ENCODE data around the gene ABCC6.

The ABCC6 gene

GRCh38 chr16:16133943-16134604 is 89.2 kb downstream of the ABCC6 start:
- peaks cover 17 to 83% of the 10 kb centered on the region in 2 experiments; a peak in 2 of 3 replicates for H3K36me3 ChIP-seq (ENCODE audit: control insufficient read depth in 2 of 2, insufficient read depth in 1 of 2, low read length in 2 of 2)
- H3K4me3 ChIP-seq (ENCODE audit: low read depth, low read length), result no peak overlapping the region
- ChIA-PET POLR2A (no interaction called here), CTCF (no interaction called here)
- H3K27ac ChIP-seq (ENCODE audit: extremely low read depth, low read depth, low read length), result no peak overlapping the region
- no peak for TF ChIP-seq ZNF423 (tag by site-specific recombination; IDR thresholded peaks at IDR 0.05)
- no peak for TF ChIP-seq ZNF664 (tag by site-specific recombination; IDR thresholded peaks at IDR 0.05)
- TF ChIP-seq ZSCAN16 (tag by site-specific recombination; IDR thresholded peaks at IDR 0.05), result no peak
- TF ChIP-seq ZNF501 (tag by site-specific recombination; IDR thresholded peaks at IDR 0.05), result no peak
- no peak for TF ChIP-seq ZNF138 (tag by site-specific recombination; IDR thresholded peaks at IDR 0.05; ENCODE audit: borderline replicate concordance)
- TF ChIP-seq ZNF658 (tag by site-specific recombination; IDR thresholded peaks at IDR 0.05), result no peak
- TF ChIP-seq ZNF548 (tag by site-specific recombination; IDR thresholded peaks at IDR 0.05), result no peak
- TF ChIP-seq ZNF426 (tag by site-specific recombination; IDR thresholded peaks at IDR 0.05), result no peak
- TF ChIP-seq ZNF274 (IDR thresholded peaks at IDR 0.05; ENCODE audit: low read length), result no peak
- TF ChIP-seq ZNF274 (tag by site-specific recombination; IDR thresholded peaks at IDR 0.05; ENCODE audit: borderline replicate concordance), result no peak
- no peak for TF ChIP-seq OVOL3 (tag by site-specific recombination; IDR thresholded peaks at IDR 0.05)
- TF ChIP-seq HOXC10 (CRISPR knock-in tag; IDR thresholded peaks at IDR 0.05), result no peak
- no peak for TF ChIP-seq ZNF571 (tag by site-specific recombination; IDR thresholded peaks at IDR 0.05)
- no peak for TF ChIP-seq FEZF1 (tag by site-specific recombination; IDR thresholded peaks at IDR 0.05)
- no peak for TF ChIP-seq PRDM6 (tag by site-specific recombination; IDR thresholded peaks at IDR 0.05)
- no peak for TF ChIP-seq ZNF140 (tag by site-specific recombination; IDR thresholded peaks at IDR 0.05)
- no peaks in the 10 kb centered on the region for H3K4me1 ChIP-seq (ENCODE audit: control insufficient read depth, insufficient read depth, low read length)
- H3K9me3 ChIP-seq (ENCODE audit: control insufficient read depth, insufficient read depth, low read depth, low read length), result no peaks in the 10 kb centered on the region

GRCh38 chr16:16131659-16132058 is 91.6 kb downstream of the ABCC6 start:
- H3K4me1 ChIP-seq (ENCODE audit: control insufficient read depth, insufficient read depth, low read length), result no peaks in the 10 kb centered on the region
- H3K36me3 ChIP-seq (ENCODE audit: control insufficient read depth in 2 of 2, insufficient read depth in 1 of 2, low read length in 2 of 2), result peaks cover 11 to 74% of the 10 kb centered on the region in 2 experiments; a peak in 2 of 3 replicates
- ChIA-PET CTCF (interaction anchor here (0.8 kb wide), 1 partner anchor 11 kb away, joined by 3 read pairs; no protein-coding TSS in a partner anchor), POLR2A (interaction anchor here (0.6 kb wide), 1 partner anchor 349 kb away, joined by 3 read pairs; no protein-coding TSS in a partner anchor)
- no peak overlapping the region for H3K4me3 ChIP-seq (ENCODE audit: low read depth, low read length)
- H3K27ac ChIP-seq (ENCODE audit: extremely low read depth, low read depth, low read length), result no peak overlapping the region
- TF ChIP-seq ZNF416 (tag by site-specific recombination; IDR thresholded peaks at IDR 0.05) (no peak), ZNF639 (tag by site-specific recombination; IDR thresholded peaks at IDR 0.05) (no peak), ZNF2 (tag by site-specific recombination; IDR thresholded peaks at IDR 0.05) (no peak), ZNF37A (tag by site-specific recombination; IDR thresholded peaks at IDR 0.05) (no peak), ZXDB (tag by site-specific recombination; IDR thresholded peaks at IDR 0.05) (no peak), ZFP37 (tag by site-specific recombination; IDR thresholded peaks at IDR 0.05) (no peak), REPIN1 (tag by site-specific recombination; IDR thresholded peaks at IDR 0.05; ENCODE audit: low read depth) (no peak), ZNF19 (tag by site-specific recombination; IDR thresholded peaks at IDR 0.05; ENCODE audit: low read depth) (no peak), PRDM10 (tag by site-specific recombination; IDR thresholded peaks at IDR 0.05) (no peak), PATZ1 (tag by site-specific recombination; IDR thresholded peaks at IDR 0.05) (no peak)
- no peaks in the 10 kb centered on the region for H3K9me3 ChIP-seq (ENCODE audit: control insufficient read depth, insufficient read depth, low read depth, low read length)
